Subcutaneous preadipocyte (primary cell): Measurements from ENCODE around the gene MAB21L2. TPM values are rescaled to one million over a fixed set of nuclear protein-coding genes. Genes with fewer than 3 reads are reported as not detected.

Experiments
- total RNA-seq: library from RNA; depleted of rRNA; stranded (reverse); fragments of >200 nt; gene quantifications from 2 replicates; pipeline ENCODE4 v1.2.3, GENCODE V29; 2012

Gene MAB21L2
- not detected in 2 replicates for total RNA-seq

DNA sequence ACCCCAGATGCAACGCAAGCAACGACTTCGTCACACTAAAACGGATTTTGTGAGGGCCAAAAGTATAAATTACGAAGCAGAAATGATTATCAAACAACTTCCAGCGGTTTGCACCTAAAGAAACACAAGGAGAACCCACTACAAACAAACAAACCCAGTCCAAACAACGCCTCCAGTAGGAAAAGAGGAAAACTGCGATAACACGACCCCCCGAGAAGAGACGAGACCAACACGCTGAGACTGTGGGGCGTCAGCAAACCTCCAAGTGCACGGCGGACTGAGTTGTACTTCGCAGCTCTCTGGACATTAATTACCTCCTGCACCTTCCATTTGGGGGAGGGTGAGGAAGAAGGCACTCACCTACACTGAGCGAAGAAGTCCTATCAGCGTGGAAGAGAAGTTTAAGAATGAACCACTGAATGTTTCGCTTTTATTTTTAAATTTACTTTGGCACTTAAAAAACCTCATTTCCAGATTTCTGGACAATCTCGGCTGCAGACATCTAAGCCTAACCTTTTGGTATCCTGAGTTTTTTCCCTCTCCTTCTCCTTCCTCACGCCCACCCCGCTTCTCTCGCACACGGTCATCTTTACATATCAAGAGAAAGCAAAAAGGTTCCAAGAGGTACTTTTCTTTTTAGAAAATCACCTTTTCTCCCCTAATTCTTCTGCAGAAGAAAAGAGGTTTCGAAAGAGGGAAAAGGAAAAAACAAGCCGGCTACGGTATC, at the start of gene MAB21L2:
TSS of gene MAB21L2 (plus strand) at position 6 of the 727 bp plus-strand sequence. CDS start 879 bp downstream, outside the sequence.

